Transverse colon (tissue), 4 donors: ENCODE data around the gene EHF. TPM values are rescaled to one million over a fixed set of nuclear protein-coding genes. Genes with fewer than 3 reads are reported as not detected.
A peak's percentile ranks its signal among the peaks of the same experiment; 100 is the strongest.

ENCODE experiments used
- DNase-seq: peaks from one replicate; pipeline ENCODE4 v3.0.0-alpha.2; 2019
- H3K27ac ChIP-seq, 4 donors: fragments of 200-600 bp; sonication (generic); 2 replicates each; pipeline ENCODE4 v1.5.1; 2016 to 2018; ENCODE audit warnings: inconsistent platforms in 4 of 4
- H3K27me3 ChIP-seq: fragments of 200-600 bp; sonication (generic); 2 replicates; pipeline ENCODE4 v1.5.1; 2017; ENCODE audit warnings: inconsistent platforms
- H3K36me3 ChIP-seq, 4 donors: fragments of 200-600 bp; sonication (generic); 2 replicates each; pipeline ENCODE4 v1.5.1; 2017 to 2019; ENCODE audit warnings: inconsistent platforms in 4 of 4
- H3K4me1 ChIP-seq, 4 donors: fragments of 200-600 bp; sonication (generic); 2 replicates each; pipeline ENCODE4 v1.5.1; 2017 to 2020; ENCODE audit warnings: inconsistent platforms in 4 of 4
- H3K4me3 ChIP-seq, 4 donors: fragments of 200-600 bp; sonication (generic); 1 replicate in 1 of 4; 2 replicates in 3 of 4; pipeline versions ENCODE4 v1.5.1 to v1.6.1; 2017 to 2019; ENCODE audit warnings: inconsistent platforms in 4 of 4
- H3K9me3 ChIP-seq, 2 donors: fragments of 200-600 bp; sonication (generic); 2 replicates each; pipeline ENCODE4 v1.5.1; 2017 to 2019; ENCODE audit warnings: inconsistent platforms in 2 of 2
- EP300 ChIP-seq: sonication (generic); formaldehyde crosslinking; IDR thresholded peaks from one replicate; pipeline ENCODE4 v1.6.1; 2017; ENCODE audit warnings: antibody characterized with exemption, low read depth
- POLR2A ChIP-seq: fragments of 450-650 bp; IDR thresholded peaks from one replicate; pipeline ENCODE4 v1.6.1; 2016; ENCODE audit warnings: antibody characterized with exemption, mild to moderate bottlenecking, moderate library complexity
- POLR2AphosphoS5 ChIP-seq, 3 donors: sonication (generic); formaldehyde crosslinking; IDR thresholded peaks; one replicate each; pipeline ENCODE4 v1.6.1; 2016; ENCODE audit warnings: antibody characterized with exemption in 3 of 3
- WGBS, 2 donors: methylation state at CpG; one replicate each; pipeline ENCODE4 v1.1.5; 2018; ENCODE audit warnings: low coverage in 1 of 2; 5-methylcytosine and 5-hydroxymethylcytosine counted together
- in situ Hi-C, 4 donors: fragments of 200-750 bp; cut with MboI; loops; one replicate each; pipeline versions ENCODE4 v1.15.0 to v1.15.1; 2017; ENCODE audit warnings: low sequenced_read_pairs in 3 of 4, low pct_ligation_motif_present in 1 of 4, low pct_unique_long_range_greater_than_20kb in 1 of 4
- intact Hi-C: fragments of 100-400 bp; cut with DNase I; formaldehyde crosslinking; loops from one replicate; pipeline ENCODE4 v1.15.1; 2023; ENCODE audit warnings: low total_unique reads
- total RNA-seq, 4 donors: library from RNA; depleted of rRNA; stranded (reverse); fragments of >200 nt; gene quantifications; one replicate each; pipeline ENCODE4 v1.1.0, GENCODE V29; 2016
- TF ChIP-seq, protein P1 (sequence below), 5 experiments: fragments of 200-600 bp in 3 of 5; fragments of 450-650 bp in 2 of 5; sonication (generic) in 3 of 5; IDR thresholded peaks; 1 replicate in 2 of 5; 2 replicates in 3 of 5; pipeline ENCODE4 v1.5.1; 2016 to 2017; ENCODE audit warnings: antibody characterized with exemption in 5 of 5, inconsistent platforms in 3 of 5, mild to moderate bottlenecking in 2 of 5, moderate library complexity in 1 of 5

The EHF gene
- total RNA-seq, 4 donors from 2014 or later, result 206 to 406 (median 262) TPM

DNA sequence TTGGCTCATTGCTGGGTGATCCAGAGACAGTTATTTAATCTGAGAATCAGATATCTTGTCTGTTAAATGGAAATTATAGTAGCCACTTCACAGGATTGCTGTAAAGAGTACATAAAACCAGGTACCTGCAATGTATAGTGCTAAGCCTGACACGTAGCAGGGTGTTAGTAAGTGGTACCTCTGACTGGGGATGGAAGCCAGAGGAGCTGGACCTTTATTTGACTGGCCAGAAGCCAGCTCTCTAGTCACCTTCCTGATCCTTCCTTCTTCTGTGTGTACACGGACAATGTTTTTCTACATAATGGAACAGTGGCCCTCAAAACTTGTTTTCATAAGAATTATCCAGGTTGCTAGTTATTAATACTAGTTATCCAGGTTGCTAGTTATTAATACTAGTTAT, 25.5 kb upstream of the EHF start:
- H3K4me3 ChIP-seq, result no peak overlapping the region
- WGBS, 2 donors, result 67 to 70% methylated on average over 2 of the region's 2 CpGs
- H3K27me3 ChIP-seq, result no peaks in the 10 kb centered on the region
- TF ChIP-seq POLR2A, result no peak
- no peak for TF ChIP-seq EP300
- TF ChIP-seq, protein P1, sequence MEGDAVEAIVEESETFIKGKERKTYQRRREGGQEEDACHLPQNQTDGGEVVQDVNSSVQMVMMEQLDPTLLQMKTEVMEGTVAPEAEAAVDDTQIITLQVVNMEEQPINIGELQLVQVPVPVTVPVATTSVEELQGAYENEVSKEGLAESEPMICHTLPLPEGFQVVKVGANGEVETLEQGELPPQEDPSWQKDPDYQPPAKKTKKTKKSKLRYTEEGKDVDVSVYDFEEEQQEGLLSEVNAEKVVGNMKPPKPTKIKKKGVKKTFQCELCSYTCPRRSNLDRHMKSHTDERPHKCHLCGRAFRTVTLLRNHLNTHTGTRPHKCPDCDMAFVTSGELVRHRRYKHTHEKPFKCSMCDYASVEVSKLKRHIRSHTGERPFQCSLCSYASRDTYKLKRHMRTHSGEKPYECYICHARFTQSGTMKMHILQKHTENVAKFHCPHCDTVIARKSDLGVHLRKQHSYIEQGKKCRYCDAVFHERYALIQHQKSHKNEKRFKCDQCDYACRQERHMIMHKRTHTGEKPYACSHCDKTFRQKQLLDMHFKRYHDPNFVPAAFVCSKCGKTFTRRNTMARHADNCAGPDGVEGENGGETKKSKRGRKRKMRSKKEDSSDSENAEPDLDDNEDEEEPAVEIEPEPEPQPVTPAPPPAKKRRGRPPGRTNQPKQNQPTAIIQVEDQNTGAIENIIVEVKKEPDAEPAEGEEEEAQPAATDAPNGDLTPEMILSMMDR (IDR thresholded peaks at IDR 0.05), result no peak
- TF ChIP-seq POLR2AphosphoS5 (IDR thresholded peaks at IDR 0.05), result no peak
- no peak overlapping the region for H3K27ac ChIP-seq
- H3K36me3 ChIP-seq, result no peaks in the 10 kb centered on the region
- DNase-seq, result no peak
- no peaks in the 10 kb centered on the region for H3K9me3 ChIP-seq
- in situ Hi-C loops (loop anchor here in 2 of 4 donors (25.0 kb wide), 3 partner anchors 292 to 817 kb away; partner anchors contain the start of gene SLC1A2 (in 1 of the 2)), intact Hi-C loops (no loop called here)
- peaks cover 8 to 14% (median 11%) of the 10 kb centered on the region in 4 donors for H3K4me1 ChIP-seq

DNA sequence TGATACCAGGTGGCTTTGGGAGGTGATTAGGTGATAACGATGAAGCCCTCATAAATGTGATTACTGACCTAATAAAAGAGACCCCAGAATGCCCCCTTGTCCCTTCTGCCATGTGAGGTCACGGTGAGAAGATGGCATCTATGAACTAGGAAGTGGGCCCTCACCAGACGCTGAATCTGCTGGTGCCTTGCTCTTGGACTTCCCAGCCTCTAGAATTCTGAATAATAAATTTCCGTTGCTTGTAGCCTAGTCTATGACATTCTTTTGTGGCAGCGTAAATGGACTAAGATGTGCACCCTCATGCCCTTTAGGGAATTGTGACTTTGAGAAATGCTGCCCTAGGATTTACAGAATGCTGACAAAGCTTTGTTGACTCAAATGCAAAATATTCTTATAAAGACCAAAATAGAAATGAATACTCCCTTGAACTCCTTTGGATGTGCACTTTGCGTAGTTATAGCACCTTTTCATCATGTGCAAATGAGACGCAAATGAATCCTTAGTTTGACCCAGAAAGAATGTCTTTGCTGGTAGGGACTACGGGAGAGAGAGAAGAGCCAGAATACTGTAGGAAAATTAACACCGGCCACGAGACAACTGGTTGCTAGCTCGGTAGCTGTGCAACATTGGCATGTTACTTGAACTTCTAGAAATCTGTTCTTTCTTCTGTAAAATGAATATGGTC, 24.8 kb upstream of the EHF start:
- TF ChIP-seq POLR2AphosphoS5 (IDR thresholded peaks at IDR 0.05) (no peak), EP300 (no peak), POLR2A (no peak)
- TF ChIP-seq, protein P1 (IDR thresholded peaks at IDR 0.05), result no peak
- DNase-seq, result no peak
- H3K27ac ChIP-seq, result no peak overlapping the region
- intact Hi-C loops (no loop called here), in situ Hi-C loops (loop anchor here in 2 of 4 donors (25.0 kb wide), 3 partner anchors 291 to 816 kb away; partner anchors contain the start of gene SLC1A2 (in 1 of the 2))
- no peaks in the 10 kb centered on the region for H3K27me3 ChIP-seq
- H3K36me3 ChIP-seq, result no peaks in the 10 kb centered on the region
- no peaks in the 10 kb centered on the region for H3K9me3 ChIP-seq
- peaks cover 8 to 21% (median 16%) of the 10 kb centered on the region in 4 donors for H3K4me1 ChIP-seq
- WGBS, 2 donors, result 96 to 100% methylated on average over 7 to 11 of the region's 11 CpGs
- no peak overlapping the region for H3K4me3 ChIP-seq

DNA sequence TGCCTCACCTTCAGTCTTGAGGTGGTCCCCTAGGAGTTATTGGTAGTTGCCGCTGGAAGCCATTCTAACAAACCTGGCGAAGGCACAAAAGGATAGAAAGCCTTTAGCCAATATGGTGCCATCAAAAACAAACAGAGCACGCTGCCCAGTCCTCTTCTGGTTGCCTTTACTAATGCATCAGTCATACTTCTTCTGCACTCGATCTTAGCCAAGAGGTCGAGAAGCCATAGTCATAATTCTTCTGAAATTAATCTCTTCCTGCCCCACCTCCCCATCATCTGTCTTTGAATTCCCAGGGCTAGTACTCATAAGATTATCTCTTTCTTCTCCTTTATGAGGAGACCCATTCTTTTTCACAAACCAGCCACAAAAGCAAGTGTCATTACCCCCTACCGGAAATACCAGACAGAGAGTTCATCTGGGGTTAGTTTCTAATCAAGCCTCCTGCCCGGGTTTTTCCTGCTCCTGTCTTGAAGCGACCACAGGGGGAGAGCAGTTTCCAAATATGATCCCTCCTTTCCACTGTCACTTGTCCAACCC, 21.4 kb upstream of the EHF start:
- in situ Hi-C loops, result loop anchor here in 2 of 4 donors (25.0 kb wide), 3 partner anchors 288 to 813 kb away; partner anchors contain the start of gene SLC1A2 (in 1 of the 2)
- DNase-seq, result no peak
- Histone ChIP-seq H3K4me1 (peaks cover 12 to 52% (median 30%) of the 10 kb centered on the region in 4 donors), H3K27me3 (no peaks in the 10 kb centered on the region), H3K4me3 (no peak overlapping the region), H3K36me3 (no peaks in the 10 kb centered on the region), H3K27ac (peak overlapping the region; percentile 77 to 89 (median 86)), H3K9me3 (no peaks in the 10 kb centered on the region)
- TF ChIP-seq EP300, result no peak
- TF ChIP-seq, protein P1 (IDR thresholded peaks at IDR 0.05), result peak in 2 of 5 experiments; percentile 16 to 26
- TF ChIP-seq POLR2A, result no peak
- intact Hi-C loops, result no loop called here
- WGBS, 2 donors, result 41 to 43% methylated on average over 8 of the region's 8 CpGs

DNA sequence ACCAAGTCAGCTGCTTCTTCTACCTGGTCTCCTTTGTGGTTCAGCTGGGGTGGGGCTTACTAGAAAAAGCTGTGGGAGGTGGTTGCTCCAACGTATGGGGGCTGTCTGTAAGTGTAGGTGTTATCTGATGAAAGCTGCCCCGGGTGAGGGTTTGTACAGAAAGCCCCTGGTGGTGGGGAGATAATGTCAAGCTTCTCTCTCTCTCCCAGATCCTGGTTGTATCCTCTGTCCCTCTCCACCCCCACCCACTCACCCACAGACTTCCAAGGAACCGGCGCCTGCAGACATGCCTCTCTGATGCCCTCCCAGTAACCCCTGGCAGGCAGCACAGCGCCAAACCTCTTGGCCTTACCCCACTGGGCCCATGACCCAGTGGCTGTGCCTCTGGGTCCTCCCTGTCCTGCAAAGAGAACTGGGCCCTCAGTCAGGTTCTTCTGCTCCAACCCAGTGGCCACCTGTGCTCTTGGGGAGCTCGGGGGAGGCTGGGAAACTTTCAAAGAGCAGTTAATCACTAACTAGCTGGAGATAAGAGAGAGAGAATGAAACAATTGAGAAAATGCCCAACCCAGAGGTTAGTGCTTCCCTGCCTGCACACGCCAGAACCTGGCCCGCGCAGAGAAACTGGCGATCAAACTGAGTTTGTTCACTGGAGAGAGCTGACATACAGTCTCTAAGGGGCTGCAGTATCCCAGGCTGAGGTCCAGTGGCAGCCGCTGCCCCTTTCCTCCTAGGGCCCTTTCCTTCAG, 20.4 kb upstream of the EHF start:
- peak; percentile 72 for DNase-seq
- H3K9me3 ChIP-seq, result no peaks in the 10 kb centered on the region
- in situ Hi-C loops (no loop called here), intact Hi-C loops (loop anchor here (2.0 kb wide), 1 partner anchor 298 kb away; no protein-coding TSS in a partner anchor)
- TF ChIP-seq, protein P1 (IDR thresholded peaks at IDR 0.05), result no peak
- TF ChIP-seq POLR2AphosphoS5 (IDR thresholded peaks at IDR 0.05), result peak; percentile 38 to 75 (median 68)
- TF ChIP-seq EP300, result no peak
- peak; percentile 78 for TF ChIP-seq POLR2A
- H3K36me3 ChIP-seq, result no peaks in the 10 kb centered on the region
- peak overlapping the region; percentile 77 to 89 (median 86) for H3K27ac ChIP-seq
- H3K27me3 ChIP-seq, result no peaks in the 10 kb centered on the region
- peak overlapping the region in 1 of 4 donors; percentile 17 for H3K4me3 ChIP-seq
- H3K4me1 ChIP-seq, result peaks cover 12 to 56% (median 33%) of the 10 kb centered on the region in 4 donors
- WGBS, 2 donors, result 25 to 56% methylated on average over 4 to 11 of the region's 11 CpGs
